ENCODE measurements around the gene DCLK1.

DNA sequence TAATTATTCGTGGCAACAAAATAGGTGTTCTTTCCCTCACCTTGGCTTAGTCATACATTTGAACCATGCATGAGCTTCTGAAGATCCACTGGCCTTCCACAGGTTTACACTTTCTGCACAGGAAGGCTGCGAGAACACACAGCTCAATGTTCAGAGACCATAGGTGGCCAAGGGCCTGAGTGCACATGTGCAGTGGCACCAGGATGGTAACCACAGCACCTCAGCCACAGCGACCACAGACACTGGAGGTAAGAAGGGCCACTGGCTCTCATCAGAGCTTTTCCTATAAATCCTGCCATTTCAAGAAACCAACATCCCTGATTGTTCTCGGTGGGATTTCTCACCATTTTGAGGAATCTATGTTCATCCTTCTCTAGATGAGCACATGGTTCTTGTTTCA, 1.6 kb downstream of the DCLK1 start:
- TF ChIP-seq, protein P1, sequence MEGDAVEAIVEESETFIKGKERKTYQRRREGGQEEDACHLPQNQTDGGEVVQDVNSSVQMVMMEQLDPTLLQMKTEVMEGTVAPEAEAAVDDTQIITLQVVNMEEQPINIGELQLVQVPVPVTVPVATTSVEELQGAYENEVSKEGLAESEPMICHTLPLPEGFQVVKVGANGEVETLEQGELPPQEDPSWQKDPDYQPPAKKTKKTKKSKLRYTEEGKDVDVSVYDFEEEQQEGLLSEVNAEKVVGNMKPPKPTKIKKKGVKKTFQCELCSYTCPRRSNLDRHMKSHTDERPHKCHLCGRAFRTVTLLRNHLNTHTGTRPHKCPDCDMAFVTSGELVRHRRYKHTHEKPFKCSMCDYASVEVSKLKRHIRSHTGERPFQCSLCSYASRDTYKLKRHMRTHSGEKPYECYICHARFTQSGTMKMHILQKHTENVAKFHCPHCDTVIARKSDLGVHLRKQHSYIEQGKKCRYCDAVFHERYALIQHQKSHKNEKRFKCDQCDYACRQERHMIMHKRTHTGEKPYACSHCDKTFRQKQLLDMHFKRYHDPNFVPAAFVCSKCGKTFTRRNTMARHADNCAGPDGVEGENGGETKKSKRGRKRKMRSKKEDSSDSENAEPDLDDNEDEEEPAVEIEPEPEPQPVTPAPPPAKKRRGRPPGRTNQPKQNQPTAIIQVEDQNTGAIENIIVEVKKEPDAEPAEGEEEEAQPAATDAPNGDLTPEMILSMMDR (IDR thresholded peaks at IDR 0.05): no peak
- TF ChIP-seq POLR2A (IDR thresholded peaks at IDR 0.05): no peak

Data from body of pancreas (tissue), 4 donors.